ENCODE measurements around the gene ABR. TPM values are rescaled to one million over a fixed set of nuclear protein-coding genes. Genes with fewer than 3 reads are reported as not detected.

The ABR gene
- 32.7 TPM for polyA plus RNA-seq (ENCODE audit: insufficient read length)

DNA sequence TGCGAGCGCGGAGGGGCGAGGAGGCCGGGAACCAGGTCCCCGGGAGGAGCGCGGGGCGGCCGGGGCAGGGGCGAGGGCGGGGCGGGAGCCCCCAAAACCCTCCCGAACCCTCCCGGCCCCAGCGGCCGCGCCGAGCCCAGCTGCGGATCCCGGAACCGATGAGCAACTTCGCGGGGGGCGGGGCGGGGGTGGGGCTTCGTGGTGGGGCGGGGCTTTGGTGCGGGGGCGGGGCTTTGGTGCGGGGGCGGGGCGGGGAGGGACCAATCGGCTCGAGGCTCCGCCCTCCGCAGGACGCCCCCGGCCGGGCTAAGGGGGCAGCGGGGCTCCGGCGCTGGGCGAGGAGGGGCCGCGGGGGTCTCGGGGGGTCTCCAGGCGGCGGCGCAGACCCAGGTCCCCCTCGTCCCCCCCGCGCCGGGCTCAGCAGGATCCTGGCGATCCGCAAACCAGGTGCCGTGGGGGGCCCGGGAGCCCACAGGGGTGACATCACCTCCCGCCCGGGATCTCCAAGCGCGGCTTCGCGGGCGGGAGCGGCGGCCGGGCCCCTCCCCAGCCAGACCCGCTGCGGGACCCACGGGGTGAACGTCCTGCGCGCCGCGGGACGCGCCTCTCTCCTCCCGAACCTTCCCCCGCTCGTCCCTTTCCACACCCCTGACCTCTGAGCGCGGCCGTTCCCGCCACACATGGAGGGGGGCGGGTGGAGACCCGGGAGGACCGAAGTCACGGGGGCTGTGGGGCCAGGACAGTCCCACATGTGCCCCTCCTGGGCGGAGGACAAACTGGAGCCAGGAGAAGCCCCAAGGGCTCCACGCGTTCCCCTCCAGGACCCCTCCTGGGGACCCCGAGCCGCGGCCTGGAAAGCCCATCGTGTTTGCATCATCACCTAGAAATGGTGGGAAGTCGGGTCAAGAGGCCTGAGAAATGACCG lies at the start of gene ABR:
ABR (minus strand) TSS at position 164 of the 925 bp plus-strand sequence. CDS start 254 bp downstream, outside the sequence.
- DNase-seq, result no peak

DNA sequence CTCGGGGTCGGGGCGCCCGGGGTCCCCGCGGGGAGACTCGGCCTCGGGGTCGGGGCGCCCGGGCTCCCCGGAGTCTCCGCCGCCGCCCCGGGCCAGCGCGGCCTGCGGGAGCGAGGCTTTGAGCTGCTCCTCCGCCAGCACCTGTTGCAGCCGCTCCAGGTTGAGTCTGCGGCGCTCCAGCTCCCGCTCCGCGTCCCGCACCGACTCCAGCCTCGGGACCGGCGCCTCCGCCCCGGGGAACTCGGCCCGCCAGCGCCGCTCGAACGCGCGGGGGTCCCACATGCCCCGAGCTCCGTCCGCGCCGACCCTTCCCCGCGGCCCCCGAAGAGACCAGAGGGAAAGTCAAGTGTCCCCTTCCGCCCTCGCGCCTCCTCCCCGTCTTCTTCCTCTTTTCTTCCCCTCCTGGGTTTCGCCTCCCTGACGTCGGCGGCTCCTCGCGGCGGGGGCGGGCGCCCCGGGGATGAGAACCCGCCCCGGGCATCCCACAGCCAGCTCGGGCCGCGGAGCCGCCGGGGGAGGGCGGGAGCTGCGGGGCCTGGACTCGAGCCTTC lies 49.6 kb upstream of the ABR start:
- peak; percentile 71 for DNase-seq

DNA sequence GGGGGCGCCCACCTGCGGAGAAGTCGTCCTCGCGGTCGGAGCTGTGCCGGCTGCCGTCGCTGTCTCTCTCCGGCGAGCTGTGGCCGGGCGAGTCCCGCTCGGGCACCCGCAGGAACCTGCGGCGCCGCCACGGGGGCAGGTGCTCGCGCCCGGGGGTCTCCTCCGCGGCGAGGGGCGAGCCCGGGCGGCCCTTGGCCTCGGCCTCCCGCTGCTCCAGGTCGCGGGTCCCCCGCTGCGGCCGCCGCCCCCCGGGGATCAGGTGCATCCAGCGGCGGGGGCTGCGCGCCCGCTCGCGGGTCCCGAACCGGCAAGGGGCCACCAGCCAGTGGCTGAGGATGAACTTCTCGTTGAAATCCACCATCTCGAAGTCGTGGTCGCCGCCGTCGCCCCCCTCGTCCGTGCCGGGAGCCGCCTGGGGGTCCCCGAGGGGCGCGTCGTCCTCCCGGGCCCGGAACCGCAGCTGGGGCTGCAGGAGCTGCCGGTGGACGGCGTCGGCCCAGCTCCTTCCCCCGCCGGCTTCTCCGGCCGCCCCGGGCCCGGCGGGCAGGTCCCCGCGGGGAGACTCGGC lies 49.1 kb upstream of the ABR start:
- no peak for DNase-seq

DNA sequence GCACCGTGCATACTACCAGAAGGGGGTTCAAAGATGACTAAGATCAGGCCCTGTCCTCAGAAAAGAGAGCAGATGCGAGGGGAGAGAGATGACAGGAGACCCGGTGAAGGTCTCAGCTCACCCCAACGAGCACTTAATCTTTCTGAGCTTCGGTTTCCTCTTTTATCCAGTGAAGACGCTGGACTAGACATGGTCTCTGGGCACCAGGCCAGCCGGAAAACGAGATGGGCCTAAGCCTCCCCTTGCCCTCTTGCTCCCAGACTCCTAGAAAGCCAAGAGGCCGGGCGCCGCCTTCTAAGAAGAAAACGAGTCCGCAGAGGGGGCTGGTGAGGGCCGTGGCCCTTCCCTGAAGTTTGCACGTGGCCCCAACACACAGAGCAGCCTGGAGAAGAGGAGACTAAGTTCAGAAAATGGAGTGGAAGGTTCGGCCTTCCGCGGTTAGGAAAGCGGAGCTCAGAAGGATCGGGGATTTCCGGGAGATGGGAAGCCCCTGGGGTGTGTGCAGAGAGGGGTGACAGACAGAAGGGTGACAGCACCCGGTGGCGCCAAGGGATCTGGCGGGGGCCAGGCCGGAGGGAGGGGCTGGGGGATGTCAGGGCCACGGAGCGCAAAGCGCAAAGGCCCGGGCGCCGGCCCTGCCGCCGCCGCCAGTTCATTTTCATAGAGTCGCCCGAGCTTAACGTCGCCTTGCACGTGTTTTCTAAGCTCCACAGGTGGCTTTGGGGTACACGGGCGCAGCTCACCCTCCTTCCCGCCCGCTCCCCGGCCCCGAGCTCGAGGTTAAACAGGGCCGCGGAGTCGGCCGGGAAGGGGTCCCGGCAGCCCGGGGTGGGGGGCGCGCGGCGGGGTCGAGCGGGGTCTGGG lies 48.4 kb upstream of the ABR start:
- DNase-seq, result no peak

DNA sequence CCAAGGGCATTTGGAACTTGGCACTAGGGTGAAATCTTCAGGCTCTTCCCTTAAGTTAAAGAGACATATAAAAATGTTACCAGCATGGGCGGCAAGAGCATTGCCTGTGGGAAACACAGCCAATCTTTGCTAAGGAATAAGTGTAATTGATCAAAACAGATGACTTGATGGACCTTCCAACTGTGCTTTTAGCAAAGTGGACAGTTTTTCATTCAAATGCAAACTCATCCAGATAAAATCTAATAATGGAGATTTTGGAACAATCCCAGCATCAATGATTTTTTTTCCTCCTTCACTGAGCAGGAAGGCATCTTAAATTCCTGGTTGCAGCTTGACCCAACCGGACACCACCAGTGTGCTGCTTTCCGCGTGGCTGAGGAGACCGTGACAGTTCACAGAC lies 47.6 kb upstream of the ABR start:
- no peak for DNase-seq

DNA sequence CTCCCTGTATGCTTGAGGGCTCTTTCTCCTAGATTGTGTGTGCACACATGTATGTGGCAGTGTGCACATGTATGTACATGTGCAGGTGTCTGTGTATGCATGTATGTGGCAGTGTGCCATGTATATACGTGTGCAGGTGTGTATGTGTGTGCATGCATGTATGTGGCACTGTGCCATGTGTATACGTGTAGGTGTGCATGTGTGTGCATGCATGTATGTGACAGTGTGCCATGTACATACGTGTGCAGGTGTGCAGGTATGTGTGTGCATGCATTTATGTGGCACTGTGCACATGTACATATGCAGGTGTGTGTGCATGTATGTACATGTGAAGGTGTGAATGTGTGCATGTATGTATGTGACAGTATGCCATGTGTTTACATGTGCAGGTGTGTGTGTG lies 46.5 kb upstream of the ABR start:
- DNase-seq, result no peak

DNA sequence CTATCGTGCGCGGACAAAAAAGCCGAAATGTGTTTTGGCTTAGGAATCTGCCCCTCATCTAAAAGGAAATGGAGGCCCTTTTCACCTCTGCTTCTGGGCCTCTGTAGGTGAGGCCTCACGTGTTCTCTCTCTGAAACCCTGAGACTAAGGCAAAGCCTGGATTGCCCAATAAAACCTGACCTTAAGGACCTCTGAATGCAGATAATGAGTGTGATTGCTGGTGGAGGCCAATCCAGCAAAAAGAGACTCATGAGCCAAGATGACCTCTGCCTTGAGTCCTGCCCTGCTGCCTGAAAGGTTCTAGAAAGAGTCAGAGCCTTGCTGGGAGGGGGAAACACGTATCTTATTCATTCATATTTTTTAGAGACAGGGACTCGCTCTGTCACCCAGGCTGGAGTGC lies 44.5 kb upstream of the ABR start:
- no peak for DNase-seq

DNA sequence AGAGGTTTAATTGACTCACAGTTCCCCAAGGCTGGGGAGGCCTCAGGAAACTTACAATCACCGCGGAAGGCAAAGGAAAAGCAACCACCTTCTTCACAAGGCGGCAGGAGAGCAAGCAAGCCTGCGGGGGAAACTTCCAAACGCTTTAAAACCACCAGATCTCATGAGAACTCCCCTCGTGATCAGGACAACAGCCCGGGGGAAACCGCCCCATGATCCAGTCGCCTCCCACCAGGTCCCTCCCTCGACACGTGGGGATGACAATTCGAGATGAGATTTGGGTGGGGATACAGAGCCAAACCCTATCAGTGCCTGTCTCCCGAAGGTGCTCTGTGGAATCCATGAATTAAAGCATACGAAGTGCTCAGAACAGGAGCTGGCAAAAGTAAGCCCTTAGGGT lies 43.9 kb upstream of the ABR start:
- no peak for DNase-seq

DNA sequence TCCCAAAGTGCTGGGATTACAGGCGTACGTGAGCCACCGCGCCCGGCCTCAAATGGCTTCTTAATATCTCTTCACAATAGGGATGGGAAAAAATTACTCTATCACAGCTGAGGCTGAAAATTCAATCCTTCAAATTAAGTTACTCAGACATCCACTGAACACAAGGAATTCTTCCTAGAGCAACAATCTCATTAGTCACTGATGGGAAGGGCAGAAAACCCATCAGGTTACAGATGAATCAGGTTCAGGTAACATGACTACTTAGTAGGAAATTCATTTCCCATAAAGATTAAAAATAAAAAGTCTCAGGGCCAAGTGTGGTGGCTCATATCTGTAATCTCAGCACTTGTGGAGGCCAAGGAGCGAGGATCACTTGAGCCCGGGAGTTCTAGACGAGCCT lies 42.5 kb upstream of the ABR start:
- DNase-seq, result no peak

DNA sequence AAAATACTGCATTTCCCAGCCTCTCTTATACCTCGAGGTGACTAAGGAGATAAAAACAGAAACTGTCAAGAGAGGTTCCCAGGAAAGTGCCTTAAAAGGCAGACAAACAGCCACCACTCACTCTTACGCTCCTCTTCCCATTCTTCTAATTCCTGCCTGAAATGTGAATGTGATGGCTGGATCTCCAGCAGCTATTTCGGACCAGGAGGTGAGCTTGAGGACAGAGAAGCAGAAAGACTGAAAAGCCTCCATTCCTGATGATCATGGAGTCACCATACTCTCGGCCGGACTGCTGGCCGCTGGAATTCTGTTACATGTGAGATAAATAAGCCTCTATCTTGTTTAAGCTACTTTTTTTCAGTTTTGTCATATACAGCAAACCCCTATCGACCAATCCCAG lies 41.4 kb upstream of the ABR start:
- DNase-seq, result no peak

DNA sequence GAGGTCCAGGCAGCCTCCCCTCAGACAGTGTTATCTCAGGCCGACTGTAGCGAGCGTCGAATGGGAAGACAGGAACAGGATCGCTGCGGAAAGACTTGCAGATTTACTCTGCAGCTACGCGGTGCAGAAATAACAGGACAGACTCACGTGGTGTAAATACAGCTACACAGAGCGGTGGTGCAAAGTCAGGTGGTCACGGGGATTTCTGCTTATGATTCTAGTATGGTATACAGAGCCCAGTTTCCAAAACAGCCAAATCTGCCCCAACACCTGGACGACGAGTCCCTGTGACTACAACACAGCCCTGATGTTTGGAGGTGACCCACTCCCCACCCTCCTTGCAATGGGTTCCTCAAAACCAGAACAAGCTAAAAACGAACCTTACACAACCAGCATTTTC lies 40.6 kb upstream of the ABR start:
- no peak for DNase-seq

DNA sequence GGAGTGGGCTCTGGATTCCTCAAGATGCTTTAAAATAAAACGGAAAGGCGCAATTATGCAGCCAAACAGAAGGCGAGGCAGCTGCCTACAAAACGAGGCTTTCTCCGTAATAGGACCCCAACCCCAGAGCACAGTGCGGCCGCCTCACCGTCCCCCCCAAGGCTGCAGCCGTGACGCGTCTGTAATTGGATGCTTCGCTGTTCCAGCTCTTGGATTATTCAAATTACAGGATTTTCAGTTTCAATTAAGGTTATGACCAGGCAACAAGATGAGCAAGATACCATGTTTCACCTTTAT lies 37.3 kb upstream of the ABR start:
- no peak for DNase-seq

DNA sequence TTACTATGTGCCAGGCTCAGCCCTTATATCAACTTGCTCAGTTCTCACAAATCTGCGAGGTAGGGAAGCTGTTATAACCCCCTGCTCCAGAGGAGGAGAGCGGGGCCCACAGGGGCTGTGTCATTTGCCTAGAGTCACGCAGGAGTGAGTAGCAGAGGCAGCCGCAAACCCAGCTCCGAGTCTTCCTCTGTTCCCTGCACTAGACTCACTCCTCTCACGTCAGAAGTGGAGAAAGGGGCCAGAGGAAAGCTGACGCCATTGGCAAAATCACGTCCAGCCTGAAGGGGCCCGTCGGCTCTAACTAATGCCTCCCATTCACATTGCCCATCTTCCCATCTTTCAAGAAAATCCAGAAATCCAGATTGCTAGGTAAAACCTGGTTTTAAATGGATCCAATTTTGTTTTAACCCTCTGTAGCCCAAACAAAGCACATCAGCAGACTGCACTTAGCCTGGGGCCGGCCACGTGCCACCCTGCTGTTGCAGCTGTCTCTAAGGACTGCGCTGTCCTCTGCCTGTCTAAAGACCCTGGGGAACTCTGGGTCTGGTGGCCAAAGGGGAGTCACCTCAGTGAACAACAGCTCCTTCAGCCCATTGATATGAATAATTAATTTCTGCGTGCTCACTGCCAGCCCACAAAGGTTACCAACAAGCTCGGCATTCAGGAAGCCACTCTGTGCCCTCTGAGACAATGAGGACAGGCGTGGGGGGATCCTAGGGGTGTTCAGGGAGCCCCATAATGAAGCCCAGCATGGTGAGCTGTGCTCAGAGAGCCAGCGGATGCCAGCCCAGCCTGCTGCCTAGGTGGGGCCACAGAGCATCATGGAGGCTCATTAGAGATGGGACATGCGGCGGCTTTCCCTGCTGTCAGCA lies 36.7 kb upstream of the ABR start:
- DNase-seq, result no peak

DNA sequence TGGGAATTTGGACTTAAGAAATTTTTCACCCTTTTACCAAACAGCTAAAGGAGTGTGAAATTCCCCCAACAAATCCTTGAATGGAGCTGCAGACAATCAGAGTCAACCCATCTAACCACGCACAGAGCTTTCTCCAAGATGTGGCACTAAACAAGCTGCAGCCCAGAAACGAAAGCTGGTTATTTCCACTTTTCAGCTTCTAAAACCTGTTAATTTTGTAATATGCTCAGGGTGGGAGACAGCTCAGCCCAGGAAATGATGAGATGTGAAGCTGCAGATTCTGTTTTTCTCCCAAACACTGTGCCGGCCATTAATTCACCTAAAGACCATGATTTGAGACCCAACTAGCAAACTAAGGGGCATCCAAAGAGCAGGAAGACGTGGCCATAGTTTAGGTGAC lies 33.2 kb upstream of the ABR start:
- no peak for DNase-seq

DNA sequence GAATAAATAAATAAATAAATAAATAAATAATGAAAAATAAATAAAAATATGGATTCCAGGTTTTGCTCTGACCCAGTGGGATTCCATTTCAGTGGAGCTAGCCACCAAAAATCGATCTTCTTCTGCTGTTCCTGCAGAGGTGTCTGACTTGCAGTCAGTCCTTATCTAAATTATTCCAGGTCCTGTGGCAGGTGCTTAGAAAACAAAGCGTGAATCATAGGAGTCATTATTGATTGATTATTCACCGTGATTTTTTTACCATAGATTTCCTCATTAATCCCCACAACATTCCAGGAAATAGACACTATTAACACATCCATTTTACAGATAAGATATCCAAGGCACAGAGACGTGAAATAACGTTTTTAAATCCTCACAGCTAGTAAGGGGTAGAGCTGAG lies 31.5 kb upstream of the ABR start:
- DNase-seq, result no peak

DNA sequence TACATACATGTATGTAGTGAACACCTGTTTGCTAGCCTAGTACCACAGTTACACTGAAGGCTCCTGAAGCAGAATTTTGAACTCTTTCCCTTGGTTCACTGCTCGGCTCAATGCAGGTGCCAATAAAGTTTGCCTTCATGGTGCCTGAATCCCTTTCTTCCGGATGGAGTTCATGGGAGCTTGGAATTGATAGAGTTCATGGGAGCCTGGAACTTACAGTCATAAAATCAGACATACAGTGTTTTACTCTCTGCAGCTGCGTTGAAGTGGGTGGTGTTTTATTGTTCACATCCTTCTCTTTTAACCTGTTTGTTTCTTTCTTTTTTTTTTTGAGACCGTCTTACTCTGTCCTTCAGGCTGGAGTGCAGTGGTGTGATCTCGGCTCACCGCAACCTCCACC lies 29.2 kb upstream of the ABR start:
- no peak for DNase-seq

DNA sequence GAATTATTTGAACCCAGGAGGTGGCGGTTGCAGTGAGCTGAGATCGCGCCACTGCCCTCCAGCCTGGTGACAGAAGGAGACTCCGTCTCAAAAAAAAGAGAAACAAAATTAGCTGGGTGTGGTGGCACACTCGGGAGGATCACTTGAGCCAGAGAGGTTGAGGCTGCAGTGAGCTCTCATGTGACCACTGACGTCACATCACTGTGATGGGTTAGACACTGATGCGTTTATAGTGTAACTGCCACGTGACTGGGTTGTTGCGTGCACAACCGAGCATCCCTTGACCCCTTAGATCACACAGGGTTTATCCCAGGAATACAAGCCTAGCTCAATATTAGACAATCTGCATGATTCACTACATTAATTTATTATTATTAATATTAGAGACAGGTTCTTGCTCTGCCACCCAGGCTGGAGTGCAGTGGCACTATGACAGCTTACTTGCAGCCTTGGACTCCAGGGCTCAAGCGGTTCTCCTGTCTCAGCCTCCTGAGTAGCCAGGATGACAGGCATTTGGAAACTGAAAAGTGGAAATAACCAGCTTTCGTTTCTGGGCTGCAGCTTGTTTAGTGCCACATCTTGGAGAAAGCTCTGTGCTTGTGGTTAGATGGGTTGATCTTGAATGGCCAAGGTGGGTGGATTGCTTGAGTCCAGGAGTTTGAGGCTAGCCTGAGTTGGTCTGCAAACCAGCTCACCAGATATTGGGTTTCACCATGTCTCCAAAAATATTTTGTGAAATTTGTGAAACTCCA lies 26.4 kb upstream of the ABR start:
- DNase-seq, result no peak

DNA sequence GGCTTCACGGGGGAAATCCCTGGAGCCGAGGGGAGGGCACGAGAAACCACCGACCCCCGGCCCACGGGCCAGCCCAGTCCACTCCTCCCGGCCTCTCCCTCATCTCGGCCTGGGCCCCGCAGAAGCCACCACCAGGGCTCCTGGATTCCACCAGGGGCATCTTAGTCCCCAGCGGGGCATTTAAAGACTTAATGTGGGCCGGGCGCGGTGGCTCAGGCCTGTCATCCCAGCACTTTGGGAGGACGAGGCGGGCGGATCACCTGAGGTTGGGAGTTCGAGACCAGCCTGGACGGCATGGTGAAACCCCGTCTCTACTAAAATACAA lies 24.1 kb upstream of the ABR start:
- DNase-seq, result no peak

DNA sequence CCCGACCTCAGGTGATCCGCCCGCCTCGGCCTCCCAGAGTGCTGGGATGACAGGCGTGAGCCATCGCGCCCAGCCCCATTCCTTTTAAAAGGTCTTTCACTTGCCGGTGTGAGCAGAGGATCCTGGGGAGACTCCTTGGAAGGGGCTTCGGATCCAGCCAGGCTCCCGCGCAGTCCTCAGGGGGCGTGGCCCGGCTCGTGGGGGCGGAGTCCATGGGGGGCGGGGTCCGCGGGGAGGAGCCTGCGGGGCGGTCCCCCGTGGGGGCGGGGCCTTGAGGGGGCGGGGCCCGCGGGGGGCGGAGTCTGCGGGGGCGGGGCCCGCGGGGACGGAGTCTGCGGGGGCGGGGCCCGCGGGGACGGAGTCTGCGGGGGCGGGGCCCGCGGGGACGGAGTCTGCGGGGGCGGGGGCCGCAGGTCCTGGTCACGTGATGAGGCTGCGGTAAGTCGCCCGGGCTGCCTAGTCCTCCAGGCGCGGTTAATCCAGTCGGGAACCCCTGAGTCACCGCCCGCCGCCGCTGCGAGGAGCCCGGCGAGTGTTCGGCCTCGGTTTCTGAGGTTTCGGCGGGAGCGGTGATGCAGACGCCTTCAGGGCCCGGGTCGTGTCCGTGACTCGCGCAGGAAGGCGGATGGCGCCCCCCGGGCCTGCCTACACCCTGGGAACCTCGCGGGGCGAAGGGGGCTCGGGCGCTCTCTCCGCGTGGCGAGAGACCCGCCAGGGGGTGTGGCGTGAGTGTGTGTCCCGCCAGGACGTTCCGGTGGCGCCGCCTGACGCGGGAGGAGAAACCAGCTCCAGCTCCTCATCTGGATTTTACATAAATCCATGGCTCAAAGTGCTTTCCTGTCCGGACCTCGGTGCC lies 23.6 kb upstream of the ABR start:
- peak; percentile 71 for DNase-seq

DNA sequence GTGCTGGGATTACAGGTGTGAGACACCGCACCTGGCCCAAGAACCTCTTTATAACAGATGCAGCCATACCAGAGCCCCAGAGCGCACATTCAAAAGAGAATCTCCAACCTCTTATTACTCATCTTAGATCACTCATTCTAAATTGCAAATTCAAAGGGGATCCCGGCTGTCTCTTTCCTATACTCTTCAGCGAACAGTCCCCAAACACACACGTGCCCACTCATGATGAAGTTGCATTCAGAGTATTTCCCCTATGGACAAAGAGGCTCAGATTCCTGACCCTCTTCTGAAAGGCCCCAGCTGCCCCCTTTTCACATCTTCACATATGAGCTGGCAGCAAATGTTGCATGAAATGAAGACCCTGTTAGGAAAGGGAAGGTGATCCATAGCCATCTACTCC lies 22.5 kb upstream of the ABR start:
- DNase-seq, result no peak
